ENCODE results near the gene PACS2.

The PACS2 gene

GRCh38 chr14:105425823-105426247, 111.3 kb downstream of the PACS2 start:
- DNase-seq = no peak

DNA sequence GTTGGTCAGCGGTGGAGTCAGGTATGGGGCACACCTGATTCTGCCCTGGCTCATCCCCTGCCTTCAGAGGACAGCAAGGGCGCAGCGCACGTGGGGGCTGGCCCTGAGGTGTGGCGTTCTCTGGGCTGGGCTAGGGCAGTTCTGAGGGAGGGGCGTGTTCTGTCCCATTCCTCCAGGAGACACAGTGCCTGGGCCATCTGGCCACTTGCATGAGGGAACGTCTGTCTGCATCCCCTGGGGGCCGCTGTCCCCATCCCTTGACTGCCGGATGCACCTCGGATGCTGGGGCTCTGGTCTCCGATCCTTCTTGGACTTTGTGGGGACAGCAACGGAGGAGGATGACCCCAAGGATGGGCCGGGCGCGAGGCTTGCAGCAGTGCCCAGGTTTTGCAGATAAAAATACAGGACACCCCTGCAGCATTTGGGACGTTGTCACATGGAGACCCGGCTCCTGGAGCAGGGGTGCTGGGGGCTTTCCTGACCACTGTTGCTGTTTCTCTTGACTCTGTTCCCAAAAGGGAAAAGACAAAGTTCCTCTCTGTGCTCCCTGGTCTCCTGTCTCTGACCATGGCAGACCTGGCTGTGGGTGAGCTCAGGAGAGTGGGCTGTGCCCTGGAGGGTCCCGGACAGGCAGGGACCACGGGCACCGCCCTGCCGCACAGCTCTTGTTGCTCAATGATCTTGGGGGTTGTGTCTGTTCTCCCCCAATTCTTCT, 112.0 kb downstream of the PACS2 start:
- no peak for DNase-seq

GRCh38 chr14:105427412-105427811, 112.9 kb downstream of the PACS2 start:
- no peak for DNase-seq

GRCh38 chr14:105427936-105428485, 113.5 kb downstream of the PACS2 start:
- no peak for DNase-seq

DNA sequence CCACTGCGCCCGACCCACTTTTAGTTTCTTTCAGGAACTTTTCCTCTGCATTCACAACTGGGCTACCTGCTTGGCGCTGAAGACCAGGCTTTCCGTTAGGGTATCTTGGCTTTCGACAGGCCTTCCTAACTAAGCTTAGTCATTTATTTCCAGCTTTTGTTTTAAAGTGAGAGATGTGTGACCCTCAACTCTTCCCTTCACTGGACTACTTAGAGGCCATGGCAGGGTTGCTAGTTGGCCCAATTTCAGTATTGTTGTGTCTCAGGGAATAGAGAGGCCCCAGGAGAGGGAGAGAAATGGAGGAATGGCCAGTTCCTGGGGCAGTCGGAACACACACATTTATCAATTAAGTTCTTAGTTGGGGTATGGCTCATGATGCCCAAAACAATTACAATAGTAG, 115.5 kb downstream of the PACS2 start:
- DNase-seq = no peak

DNA sequence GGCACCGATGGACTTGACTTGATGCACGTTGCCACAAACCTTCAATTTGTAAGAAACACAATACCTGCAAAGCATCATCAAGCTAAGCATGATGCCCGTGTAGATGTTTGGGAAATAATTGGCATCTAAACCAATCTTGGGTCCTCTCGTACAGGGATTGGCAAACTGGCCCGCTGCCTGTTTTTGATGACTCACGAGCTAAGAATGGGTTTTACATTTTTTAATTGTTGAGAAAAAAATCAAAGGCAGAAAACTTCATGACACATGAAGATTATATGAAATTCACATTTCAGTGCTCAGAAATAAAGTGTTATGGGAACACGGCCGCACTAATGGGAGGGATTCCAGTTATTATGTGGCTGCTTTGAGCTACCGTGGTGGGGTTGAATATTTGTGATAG, 116.0 kb downstream of the PACS2 start:
- no peak for DNase-seq

DNA sequence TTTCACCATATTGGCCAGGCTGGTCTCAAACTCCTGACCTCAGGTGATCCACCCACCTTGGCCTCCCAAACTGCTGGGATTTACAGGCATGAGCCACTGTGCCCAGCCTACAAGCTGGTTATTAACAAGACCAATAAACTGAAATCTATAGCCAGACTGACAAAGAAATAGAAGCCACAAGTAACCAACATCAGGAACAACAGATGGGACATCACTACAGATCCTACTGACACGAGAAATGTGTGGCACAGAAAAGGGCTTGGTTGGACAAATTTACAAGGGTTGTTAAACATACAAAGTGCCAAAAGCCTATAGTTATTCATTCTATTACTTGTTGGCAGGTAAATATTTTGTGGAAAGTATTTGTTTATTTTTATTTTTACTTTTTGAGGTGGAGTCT, 116.7 kb downstream of the PACS2 start:
- DNase-seq = no peak

- no peak for DNase-seq
Measured at GRCh38 chr14:105432657-105433056, 118.1 kb downstream of the PACS2 start.

DNA sequence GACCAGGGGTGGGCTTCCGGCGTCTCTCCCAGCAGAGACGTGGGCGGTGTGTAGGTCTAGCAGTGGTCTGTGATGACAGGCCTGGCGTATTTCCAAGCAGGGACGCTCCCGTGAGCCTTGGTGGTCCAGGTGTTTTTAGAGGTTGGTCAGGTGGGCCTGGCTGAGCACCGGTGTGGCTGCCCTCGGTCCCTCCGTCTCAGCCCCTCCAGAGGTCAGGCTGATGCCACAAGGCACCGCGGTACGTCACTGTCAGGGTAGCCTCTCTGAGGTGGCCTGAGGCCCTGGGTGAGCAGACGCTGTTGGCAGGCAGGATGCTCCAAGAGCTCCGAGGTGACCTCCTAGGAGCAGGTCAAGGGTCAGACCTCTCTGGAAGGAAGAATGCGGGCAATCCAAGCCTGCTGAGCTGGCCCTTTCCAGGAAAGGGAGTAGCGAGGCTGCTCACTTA, 118.6 kb downstream of the PACS2 start:
- DNase-seq = no peak

DNA sequence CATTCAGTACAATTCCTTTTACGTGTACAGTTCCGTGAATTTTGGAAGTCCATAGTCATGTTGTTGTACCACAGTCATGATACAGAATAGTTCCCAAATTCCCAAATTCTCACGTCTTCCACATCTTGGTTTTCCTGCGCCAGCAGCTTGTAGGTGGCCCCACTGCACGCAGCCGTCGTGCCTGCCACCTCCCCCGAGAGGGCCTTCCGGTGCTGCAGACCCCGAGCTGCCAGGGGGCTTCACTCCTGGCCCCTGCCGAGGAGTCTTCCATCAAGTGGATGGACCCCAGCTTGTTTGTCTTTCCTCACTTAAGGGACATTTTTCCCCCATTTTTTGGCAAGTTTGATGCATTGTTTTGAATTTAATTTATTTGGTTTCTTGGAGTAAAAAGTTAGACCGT, 121.9 kb downstream of the PACS2 start:
- no peak for DNase-seq

DNA sequence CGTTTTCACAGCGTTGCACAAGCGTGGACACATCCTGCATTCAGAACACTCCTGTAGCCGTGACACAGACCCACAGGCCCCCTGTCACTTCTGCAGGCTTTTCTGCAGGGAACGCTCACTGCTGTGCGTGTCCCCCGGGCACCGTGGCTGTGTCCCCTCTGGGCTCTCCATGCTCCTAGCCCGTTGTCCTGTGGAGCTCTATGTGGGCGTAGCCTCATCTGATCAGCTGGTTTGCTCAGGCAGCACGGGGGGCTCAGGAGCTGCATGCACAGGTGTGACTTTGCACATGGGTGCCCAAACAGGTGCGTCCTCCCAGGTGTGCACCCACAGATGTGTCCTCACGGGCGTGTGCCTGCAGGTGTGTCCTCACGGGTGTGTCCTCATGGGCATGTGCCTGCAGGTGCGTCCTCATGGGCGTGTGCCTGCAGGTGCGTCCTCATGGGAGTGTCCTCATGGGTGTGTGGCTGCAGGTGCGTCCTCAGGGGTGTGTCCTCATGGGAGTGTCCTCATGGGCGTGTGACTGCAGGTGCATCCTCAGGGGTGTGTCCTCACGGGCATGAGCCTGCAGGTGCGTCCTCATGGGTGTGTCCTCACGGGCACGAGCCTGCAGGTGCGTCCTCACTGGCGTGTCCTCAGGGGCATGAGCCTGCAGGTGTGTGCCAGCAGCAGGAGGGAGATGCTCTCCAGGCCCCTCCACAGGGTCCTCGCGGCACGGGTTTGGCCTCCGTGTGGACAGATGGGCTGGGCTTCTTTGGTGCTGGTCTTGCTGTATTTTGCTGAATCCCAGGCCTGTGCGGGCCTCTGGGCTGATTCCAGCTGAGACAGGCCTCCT, 122.6 kb downstream of the PACS2 start:
- DNase-seq = no peak

DNA sequence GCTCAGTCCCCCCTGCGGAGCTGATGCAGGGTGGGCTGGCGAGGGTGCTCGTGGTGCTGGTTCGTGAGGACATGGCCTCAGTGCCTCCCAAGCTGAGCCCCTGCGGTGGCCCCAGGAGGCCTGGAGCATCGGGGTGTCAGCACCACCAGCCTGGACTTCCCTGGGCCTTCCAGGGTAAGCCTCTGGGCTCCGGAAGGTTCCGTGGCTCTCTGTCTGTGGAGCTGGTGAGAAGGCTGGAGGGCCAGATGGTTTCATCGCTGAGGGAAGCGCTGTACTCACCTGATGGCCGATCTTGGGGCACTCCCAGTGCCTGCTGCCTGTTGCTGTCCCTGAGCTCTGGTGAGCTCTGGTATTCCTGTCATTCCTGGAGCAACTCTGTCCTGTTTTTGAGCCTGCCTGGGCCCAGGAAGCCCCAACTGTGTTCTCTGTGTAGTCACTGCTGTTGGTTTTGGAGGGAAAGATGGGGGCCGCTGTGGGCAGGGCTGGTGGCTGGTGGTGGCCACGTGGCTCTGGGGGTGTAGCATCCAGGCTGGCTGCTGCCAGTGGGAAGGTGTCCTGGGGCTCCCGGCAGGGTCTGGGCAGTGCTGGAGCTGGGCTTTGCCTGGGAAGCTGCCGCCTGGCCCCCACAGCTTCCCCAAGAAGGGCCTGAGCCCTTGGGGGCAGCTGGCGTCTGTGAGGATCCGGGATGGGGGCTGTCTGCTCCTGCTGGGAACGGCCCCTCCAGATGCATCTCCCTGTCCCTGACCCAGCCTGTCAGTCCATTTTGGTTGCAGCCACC, 123.4 kb downstream of the PACS2 start:
- no peak for DNase-seq

DNA sequence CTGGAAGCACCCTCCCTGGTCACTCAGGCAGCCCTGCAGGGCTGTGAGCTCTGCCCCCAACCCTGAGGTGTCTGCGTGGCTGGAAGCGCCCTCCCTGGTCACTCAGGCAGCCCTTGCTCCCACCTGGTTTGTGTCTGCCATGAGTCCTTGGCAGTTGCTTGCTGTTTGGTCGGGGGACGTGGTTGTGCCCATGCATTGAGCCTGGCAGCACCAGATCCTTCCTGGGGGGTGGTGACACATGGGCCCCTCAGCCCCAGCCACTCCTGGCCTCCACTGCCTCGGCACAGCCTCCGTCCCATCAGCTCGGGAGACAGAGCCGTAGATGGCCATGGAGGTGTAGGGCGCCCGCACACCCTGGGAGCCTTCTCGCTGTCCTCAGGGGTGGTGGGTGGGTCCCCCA, 124.6 kb downstream of the PACS2 start:
- DNase-seq = no peak

- no peak for DNase-seq
Measured at GRCh38 chr14:105439710-105440553, 125.4 kb downstream of the PACS2 start.

GRCh38 chr14:105440554-105440900, 126.0 kb downstream of the PACS2 start:
- no peak for DNase-seq

DNA sequence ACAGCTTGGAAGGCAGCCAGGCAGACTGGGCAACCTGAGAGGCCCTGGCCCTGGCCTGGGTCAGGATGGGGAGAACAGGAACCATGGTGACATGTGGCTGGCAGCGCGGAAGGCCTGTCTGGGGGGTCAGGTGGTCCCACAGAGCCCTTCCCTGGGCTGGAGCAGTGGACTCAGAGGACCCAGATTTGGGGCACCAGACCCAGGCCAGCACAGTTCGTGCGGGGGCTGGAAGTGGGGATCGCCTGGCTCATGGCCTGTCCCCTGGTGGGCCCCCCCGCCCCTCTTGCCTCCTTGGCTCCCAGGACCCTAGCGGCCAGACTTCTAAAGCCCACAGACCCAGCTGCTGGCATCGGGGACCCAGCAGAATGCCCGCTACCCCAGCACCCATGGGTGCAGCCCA, 126.4 kb downstream of the PACS2 start:
- no peak for DNase-seq

GRCh38 chr14:105442125-105442524, 127.6 kb downstream of the PACS2 start:
- no peak for DNase-seq

DNA sequence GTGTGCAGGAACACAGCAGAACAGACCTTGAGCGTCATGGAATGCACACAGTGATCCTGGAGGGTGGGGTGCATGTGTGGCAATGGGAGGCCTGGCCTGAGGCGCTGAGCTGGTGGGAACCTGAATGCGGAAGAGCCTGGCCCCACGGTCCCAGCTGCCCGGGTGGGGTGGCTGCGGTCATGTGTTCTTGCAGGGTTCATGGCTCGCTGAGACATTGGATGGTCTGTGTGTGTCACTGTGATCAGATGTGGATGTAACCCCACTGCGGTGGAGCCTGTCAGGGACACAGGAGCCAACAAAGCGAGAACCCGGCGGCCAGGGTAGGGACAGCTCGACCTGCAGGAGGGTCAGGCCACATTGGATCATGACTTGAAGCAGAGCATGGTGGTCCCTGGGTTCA, 128.3 kb downstream of the PACS2 start:
- DNase-seq = no peak

- no peak for DNase-seq
Measured at GRCh38 chr14:105444859-105445258, 130.3 kb downstream of the PACS2 start.

DNA sequence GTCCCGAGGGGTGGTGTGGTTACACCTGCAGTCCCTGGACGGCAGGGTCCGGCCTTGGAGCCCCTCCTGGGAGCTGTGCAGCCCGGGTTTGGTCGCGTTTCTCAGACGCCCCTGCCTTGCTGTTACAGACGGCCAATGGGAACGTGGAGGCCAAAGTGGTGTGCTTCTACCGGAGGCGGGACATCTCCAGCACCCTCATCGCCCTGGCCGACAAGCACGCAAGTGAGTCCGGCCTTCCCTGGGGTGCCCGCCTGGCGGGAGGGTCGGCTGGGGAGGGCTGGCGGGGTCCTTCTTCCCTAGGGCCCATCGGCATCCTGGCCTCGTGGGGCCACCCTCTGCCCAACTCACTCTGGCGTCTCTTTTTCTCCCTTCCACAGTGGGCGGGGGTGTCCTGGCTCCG, 130.7 kb downstream of the PACS2 start:
- DNase-seq = no peak

DNA sequence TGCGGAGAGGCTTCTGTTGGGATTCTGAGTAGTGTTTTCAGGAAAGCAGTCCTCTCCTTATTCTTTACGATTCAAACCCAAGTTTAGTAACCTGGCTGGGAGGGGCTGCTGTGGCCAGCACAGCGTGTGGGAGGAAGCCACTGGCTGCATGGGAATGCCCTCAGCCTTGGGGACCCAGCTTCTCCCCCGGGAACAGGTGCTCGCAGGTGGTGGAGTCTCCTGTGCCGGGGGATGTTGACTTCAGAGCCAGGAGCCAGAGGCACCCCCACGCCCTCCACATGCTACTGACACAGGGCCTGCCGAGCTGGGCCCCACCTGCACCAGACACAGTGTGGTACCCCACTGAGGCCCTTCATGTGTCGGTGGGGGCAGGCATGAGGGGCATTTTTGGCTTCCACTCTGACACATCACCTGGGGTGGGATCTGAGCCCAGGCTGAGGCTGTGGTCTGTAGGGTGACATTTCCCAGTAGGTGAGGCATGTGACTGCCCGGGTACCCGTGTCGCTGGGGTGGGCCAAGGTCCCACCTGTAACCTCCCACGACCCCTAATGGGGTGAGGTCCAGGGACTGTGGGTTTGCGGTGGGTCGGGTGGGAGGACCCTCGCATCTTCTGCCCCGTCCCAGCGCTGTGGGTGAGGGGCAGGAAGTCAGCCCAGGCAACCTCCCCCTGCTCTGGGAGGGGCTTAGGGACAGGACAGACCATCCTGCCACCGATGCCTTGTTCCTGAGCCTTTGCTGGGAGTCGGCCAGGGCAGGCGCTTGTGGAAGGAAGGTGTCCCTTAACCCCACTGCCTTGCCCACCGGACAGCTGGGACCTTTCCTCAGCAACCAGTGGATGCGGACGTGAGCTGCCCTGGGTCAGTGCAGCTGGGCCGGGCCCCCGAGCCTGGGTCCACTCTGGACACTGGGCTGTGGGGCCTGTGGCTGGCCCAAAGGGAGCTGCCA, 131.6 kb downstream of the PACS2 start:
- DNase-seq = no peak

All from CD4-positive, alpha-beta T cell treated with Interleukin-17A for 4 hours (primary cell).